SK-N-SH (cell line): ENCODE measurements around the gene HSPB7. TPM values are rescaled to one million over a fixed set of nuclear protein-coding genes. Genes with fewer than 3 reads are reported as not detected.
"Not testable (repeated sequence)": the region's sequence is repeated elsewhere in the genome, so short reads cannot be mapped to it uniquely, and the experiment has no call there.

Source experiments
- CTCF ChIA-PET: fragments of 300-600, 350-600 bp; formaldehyde crosslinking; extraction: SDS; loops from one replicate; lab custom pipeline; 2021; lab: Yijun Ruan, JAX
- POLR2A ChIA-PET: fragments of 350-600 bp; sonication (Branson Sonifier 250); formaldehyde crosslinking; extraction: SDS; loops from one replicate; lab custom pipeline; 2020; ENCODE audit warnings: antibody characterized with exemption, inconsistent platforms; lab: Yijun Ruan, JAX
- DNase-seq: peaks from one replicate; pipeline ENCODE4 v3.0.0; 2012
- H2AFZ ChIP-seq: fragments of 200-600 bp; sonication (generic); 2 replicates; pipeline ENCODE4 v1.8.1; 2016; ENCODE audit warnings: antibody characterized with exemption, mild to moderate bottlenecking, low read depth
- H3F3A ChIP-seq: fragments of 200-600 bp; sonication (generic); replicated peaks from 2 replicates; pipeline ENCODE3; 2016; ENCODE audit warnings: antibody characterized with exemption, mild to moderate bottlenecking; ENCODE audit not compliant: insufficient read depth
- H3K27ac ChIP-seq, 2 experiments: fragments of 200-500 bp in 1 of 2; fragments of 200-600 bp in 1 of 2; sonication (Bioruptor generic) in 1 of 2; sonication (generic), shearing (Covaris generic) in 1 of 2; 2 replicates each; pipeline versions ENCODE4 v1.5.1 to v1.6.1; 2014 to 2016; ENCODE audit warnings: low read depth in 2 of 2, inconsistent platforms in 1 of 2, low read length in 1 of 2, mild to moderate bottlenecking in 1 of 2, mixed read lengths in 1 of 2
- H3K27me3 ChIP-seq: fragments of 200-600 bp; sonication (generic), shearing (Covaris generic); 2 replicates; pipeline ENCODE4 v1.6.1; 2016; ENCODE audit warnings: mixed run types; ENCODE audit not compliant: insufficient read depth
- H3K36me3 ChIP-seq, 2 experiments: fragments of 200-500 bp in 1 of 2; fragments of 200-600 bp in 1 of 2; sonication (Bioruptor generic) in 1 of 2; sonication (generic) in 1 of 2; replicated peaks in 1 of 2; 2 replicates each; pipeline versions ENCODE3 to v1.5.1; 2014 to 2016; ENCODE audit warnings: low read length in 1 of 2, mild to moderate bottlenecking in 1 of 2; ENCODE audit not compliant: insufficient read depth in 2 of 2, control insufficient read depth in 1 of 2
- H3K4me1 ChIP-seq, 2 experiments: fragments of 200-500 bp in 1 of 2; fragments of 200-600 bp in 1 of 2; sonication (Bioruptor generic) in 1 of 2; sonication (generic), shearing (Covaris generic) in 1 of 2; 2 replicates each; pipeline versions ENCODE4 v1.5.1 to v1.6.1; 2014 to 2016; ENCODE audit warnings: low read depth in 1 of 2, low read length in 1 of 2, mixed run types in 1 of 2; ENCODE audit not compliant: insufficient read depth in 2 of 2, control insufficient read depth in 1 of 2
- H3K4me2 ChIP-seq: fragments of 200-600 bp; sonication (generic), shearing (Covaris generic); 2 replicates; pipeline ENCODE4 v1.6.1; 2017; ENCODE audit warnings: mixed run types
- H3K4me3 ChIP-seq, 2 experiments: fragments of 200-500 bp in 1 of 2; fragments of 200-600 bp in 1 of 2; sonication (Bioruptor generic) in 1 of 2; sonication (generic), shearing (Covaris generic) in 1 of 2; 2 replicates each; pipeline versions ENCODE4 v1.5.1 to v1.8.1; 2014 to 2016; ENCODE audit warnings: low read depth in 2 of 2, inconsistent platforms in 1 of 2, low read length in 1 of 2, mild to moderate bottlenecking in 1 of 2, mixed read lengths in 1 of 2, moderate library complexity in 1 of 2
- H3K79me2 ChIP-seq: fragments of 200-600 bp; sonication (generic); 2 replicates; pipeline ENCODE4 v1.8.1; 2017; ENCODE audit warnings: mild to moderate bottlenecking; ENCODE audit not compliant: insufficient read depth
- H3K9ac ChIP-seq: fragments of 200-600 bp; sonication (generic); 2 replicates; pipeline ENCODE4 v1.6.1; 2017; ENCODE audit warnings: mixed run types
- H3K9me2 ChIP-seq: fragments of 200-600 bp; sonication (generic); 2 replicates; pipeline ENCODE4 v1.6.1; 2017; ENCODE audit warnings: mixed run types
- H3K9me3 ChIP-seq: fragments of 200-600 bp; sonication (generic); 2 replicates; pipeline ENCODE4 v1.6.1; 2017; ENCODE audit warnings: mixed run types, mild to moderate bottlenecking, moderate library complexity
- H4K20me1 ChIP-seq: fragments of 200-600 bp; sonication (generic); 2 replicates; pipeline ENCODE4 v1.6.1; 2017; ENCODE audit warnings: mild to moderate bottlenecking, mixed run types; ENCODE audit not compliant: insufficient read depth
- ELF1 ChIP-seq: IDR thresholded peaks from 2 replicates; pipeline ENCODE4 v1.4.0; 2012
- FOXJ3 ChIP-seq: sonication (generic); formaldehyde crosslinking; IDR thresholded peaks from 2 replicates; pipeline ENCODE4 v1.5.1; 2020; ENCODE audit warnings: mild to moderate bottlenecking, missing genetic modification reagents
- FOXM1 ChIP-seq: IDR thresholded peaks from 2 replicates; pipeline ENCODE4 v1.4.0; 2012; ENCODE audit warnings: low read depth, mild to moderate bottlenecking
- GABPA ChIP-seq: IDR thresholded peaks from 2 replicates; pipeline ENCODE4 v1.4.0; 2012; ENCODE audit warnings: low read depth, mild to moderate bottlenecking
- MEF2A ChIP-seq: IDR thresholded peaks from 2 replicates; pipeline ENCODE4 v1.4.0; 2012; ENCODE audit warnings: low read depth, borderline replicate concordance
- MXI1 ChIP-seq: IDR thresholded peaks from 2 replicates; pipeline ENCODE4 v1.6.1; 2012; ENCODE audit warnings: mild to moderate bottlenecking, low read depth, low read length, improper control_type of control experiment
- NRF1 ChIP-seq: IDR thresholded peaks from 2 replicates; pipeline ENCODE4 v1.6.1; 2012; ENCODE audit warnings: low read depth, mild to moderate bottlenecking, low read length
- SIN3A ChIP-seq: IDR thresholded peaks from 2 replicates; pipeline ENCODE4 v1.6.1; 2012; ENCODE audit warnings: low read depth, mild to moderate bottlenecking, low read length, moderate library complexity, borderline replicate concordance
- SMC3 ChIP-seq: IDR thresholded peaks from 2 replicates; pipeline ENCODE4 v1.6.1; 2012; ENCODE audit warnings: low read depth, low read length, improper control_type of control experiment
- TAF1 ChIP-seq: IDR thresholded peaks from 2 replicates; pipeline ENCODE4 v1.6.1; 2012; ENCODE audit warnings: low read depth, mild to moderate bottlenecking, low read length, moderate library complexity, borderline replicate concordance
- TCF12 ChIP-seq: IDR thresholded peaks from 2 replicates; pipeline ENCODE4 v1.4.0; 2012
- TEAD4 ChIP-seq: IDR thresholded peaks from 2 replicates; pipeline ENCODE4 v1.4.0; 2012; ENCODE audit warnings: mild to moderate bottlenecking, borderline replicate concordance; ENCODE audit not compliant: insufficient read depth
- YY1 ChIP-seq: IDR thresholded peaks from 2 replicates; pipeline ENCODE4 v1.4.0; 2012; ENCODE audit warnings: low read depth, mild to moderate bottlenecking
- WGBS: methylation state at CpG from one replicate; pipeline ENCODE4 v1.1.6; 2017; ENCODE audit warnings: low lambda C conversion rate; 5-methylcytosine and 5-hydroxymethylcytosine counted together
- polyA plus RNA-seq, 3 experiments: library from polyadenylated mRNA; depleted of rRNA; stranded (reverse); fragments of >200 nt; gene quantifications; 2 replicates each; pipeline ENCODE4 v1.2.3, GENCODE V29; 2012
- TF ChIP-seq, protein P1 (sequence below): fragments of 150-350 bp; IDR thresholded peaks from 2 replicates; pipeline ENCODE4 v1.6.1; 2016; ENCODE audit warnings: mild to moderate bottlenecking, low read depth, low read length
- TF ChIP-seq, protein P2 (sequence below): IDR thresholded peaks from 2 replicates; pipeline ENCODE4 v1.4.0; 2012; ENCODE audit warnings: low read depth, borderline replicate concordance

Gene HSPB7
- polyA plus RNA-seq, 1 of the 3 experiments (the other 2 are of a cell fraction): 0.05 TPM

DNA sequence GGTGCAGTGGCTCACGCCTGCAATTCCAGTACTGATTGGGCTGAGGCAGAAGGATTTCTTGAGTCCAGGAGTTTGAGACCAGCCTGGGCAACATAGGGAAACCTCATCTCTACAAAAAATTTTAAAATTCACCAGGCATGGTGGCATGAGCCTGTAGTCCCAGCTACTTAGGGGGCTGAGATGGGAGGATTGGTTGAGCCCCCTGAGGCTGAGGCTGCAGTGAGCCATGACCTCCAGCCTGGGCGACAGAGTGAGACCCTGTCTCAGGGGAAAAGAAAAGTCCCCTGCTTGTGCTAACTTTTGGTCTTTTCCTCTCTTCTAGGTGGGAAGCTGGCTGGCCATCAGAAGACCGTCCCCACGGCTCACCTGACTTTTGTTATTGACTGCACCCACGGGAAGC, 12.2 kb downstream of the HSPB7 start:
- DNase-seq: no peak
- Histone ChIP-seq H3K27ac (no peak overlapping the region), H4K20me1 (no peaks in the 10 kb centered on the region), H3K36me3 (no peaks in the 10 kb centered on the region), H3K9ac (no peak overlapping the region), H3K9me3 (no peaks in the 10 kb centered on the region), H3K9me2 (no peaks in the 10 kb centered on the region), H3K4me2 (no peak overlapping the region), H3K4me3 (no peak overlapping the region), H3K79me2 (no peaks in the 10 kb centered on the region), H3K27me3 (no peaks in the 10 kb centered on the region), H3F3A (no peaks in the 10 kb centered on the region), H3K4me1 (no peaks in the 10 kb centered on the region; a peak in 1 of 4 replicates), H2AFZ (no peak overlapping the region)
- ChIA-PET CTCF (interaction anchor here (0.6 to 6.1 kb wide), 6 partner anchors 10 to 214 kb away, joined by 3 to 58 read pairs (median 6); no protein-coding TSS in a partner anchor), POLR2A (no interaction called here)
- WGBS: 68% methylated on average over 4 of the region's 5 CpGs
- no peak for TF ChIP-seq TAF1
- TF ChIP-seq YY1: no peak
- no peak for TF ChIP-seq SIN3A
- TF ChIP-seq NRF1: no peak
- TF ChIP-seq MEF2A: no peak
- no peak for TF ChIP-seq MXI1
- no peak for TF ChIP-seq GABPA
- TF ChIP-seq FOXJ3 (CRISPR knock-in tag): no peak
- TF ChIP-seq FOXM1: no peak
- TF ChIP-seq, protein P1, sequence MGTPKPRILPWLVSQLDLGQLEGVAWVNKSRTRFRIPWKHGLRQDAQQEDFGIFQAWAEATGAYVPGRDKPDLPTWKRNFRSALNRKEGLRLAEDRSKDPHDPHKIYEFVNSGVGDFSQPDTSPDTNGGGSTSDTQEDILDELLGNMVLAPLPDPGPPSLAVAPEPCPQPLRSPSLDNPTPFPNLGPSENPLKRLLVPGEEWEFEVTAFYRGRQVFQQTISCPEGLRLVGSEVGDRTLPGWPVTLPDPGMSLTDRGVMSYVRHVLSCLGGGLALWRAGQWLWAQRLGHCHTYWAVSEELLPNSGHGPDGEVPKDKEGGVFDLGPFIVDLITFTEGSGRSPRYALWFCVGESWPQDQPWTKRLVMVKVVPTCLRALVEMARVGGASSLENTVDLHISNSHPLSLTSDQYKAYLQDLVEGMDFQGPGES: no peak
- TF ChIP-seq SMC3: no peak
- TF ChIP-seq, protein P2, sequence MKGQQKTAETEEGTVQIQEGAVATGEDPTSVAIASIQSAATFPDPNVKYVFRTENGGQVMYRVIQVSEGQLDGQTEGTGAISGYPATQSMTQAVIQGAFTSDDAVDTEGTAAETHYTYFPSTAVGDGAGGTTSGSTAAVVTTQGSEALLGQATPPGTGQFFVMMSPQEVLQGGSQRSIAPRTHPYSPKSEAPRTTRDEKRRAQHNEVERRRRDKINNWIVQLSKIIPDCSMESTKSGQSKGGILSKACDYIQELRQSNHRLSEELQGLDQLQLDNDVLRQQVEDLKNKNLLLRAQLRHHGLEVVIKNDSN: no peak
- no peak for TF ChIP-seq TCF12
- no peak for TF ChIP-seq ELF1
- TF ChIP-seq TEAD4: no peak

GRCh38 chr1:16001274-16001673, 16.6 kb downstream of the HSPB7 start:
- 82% methylated on average over 10 of the region's 10 CpGs for WGBS
- H3K27me3 ChIP-seq, H3K4me1 ChIP-seq, H3K9ac ChIP-seq, H2AFZ ChIP-seq, H3K4me2 ChIP-seq, H4K20me1 ChIP-seq, H3K79me2 ChIP-seq, H3K9me2 ChIP-seq, H3K36me3 ChIP-seq, H3K9me3 ChIP-seq, POLR2A ChIA-PET, H3F3A ChIP-seq, H3K27ac ChIP-seq, H3K4me3 ChIP-seq, DNase-seq: not testable (repeated sequence)
- CTCF ChIA-PET: interaction anchor here (1.8 to 2.7 kb wide), 2 partner anchors 186 to 210 kb away, joined by 6 to 8 read pairs; no protein-coding TSS in a partner anchor
